Thyroid gland (tissue), 4 donors: ENCODE data around the gene TMEM119.

Source experiments
- POLR2A ChIP-seq, 2 donors: fragments of 450-650 bp; IDR thresholded peaks; one replicate each; pipeline ENCODE4 v1.6.1; 2017; ENCODE audit warnings: antibody characterized with exemption in 2 of 2, mild to moderate bottlenecking in 2 of 2, moderate library complexity in 1 of 2
- TF ChIP-seq, protein P1 (sequence below), 6 experiments: fragments of 200-600 bp in 3 of 6; fragments of 450-650 bp in 3 of 6; sonication (generic) in 3 of 6; IDR thresholded peaks; one replicate each; pipeline ENCODE4 v1.5.1; 2016 to 2019; ENCODE audit warnings: antibody characterized with exemption in 6 of 6, mild to moderate bottlenecking in 2 of 6, inconsistent platforms in 1 of 6, moderate library complexity in 1 of 6

GRCh38 chr12:108597559-108598471 is at the start of gene TMEM119:
- TF ChIP-seq, protein P1, sequence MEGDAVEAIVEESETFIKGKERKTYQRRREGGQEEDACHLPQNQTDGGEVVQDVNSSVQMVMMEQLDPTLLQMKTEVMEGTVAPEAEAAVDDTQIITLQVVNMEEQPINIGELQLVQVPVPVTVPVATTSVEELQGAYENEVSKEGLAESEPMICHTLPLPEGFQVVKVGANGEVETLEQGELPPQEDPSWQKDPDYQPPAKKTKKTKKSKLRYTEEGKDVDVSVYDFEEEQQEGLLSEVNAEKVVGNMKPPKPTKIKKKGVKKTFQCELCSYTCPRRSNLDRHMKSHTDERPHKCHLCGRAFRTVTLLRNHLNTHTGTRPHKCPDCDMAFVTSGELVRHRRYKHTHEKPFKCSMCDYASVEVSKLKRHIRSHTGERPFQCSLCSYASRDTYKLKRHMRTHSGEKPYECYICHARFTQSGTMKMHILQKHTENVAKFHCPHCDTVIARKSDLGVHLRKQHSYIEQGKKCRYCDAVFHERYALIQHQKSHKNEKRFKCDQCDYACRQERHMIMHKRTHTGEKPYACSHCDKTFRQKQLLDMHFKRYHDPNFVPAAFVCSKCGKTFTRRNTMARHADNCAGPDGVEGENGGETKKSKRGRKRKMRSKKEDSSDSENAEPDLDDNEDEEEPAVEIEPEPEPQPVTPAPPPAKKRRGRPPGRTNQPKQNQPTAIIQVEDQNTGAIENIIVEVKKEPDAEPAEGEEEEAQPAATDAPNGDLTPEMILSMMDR (IDR thresholded peaks at IDR 0.05), result no peak
- no peak for TF ChIP-seq POLR2A (IDR thresholded peaks at IDR 0.05)
